H9 (cell line): ENCODE results near the gene SLC16A4. TPM values are rescaled to one million over a fixed set of nuclear protein-coding genes. Genes with fewer than 3 reads are reported as not detected.
A peak's percentile ranks its signal among the peaks of the same experiment; 100 is the strongest.

Source experiments
- DNase-seq: peaks from one replicate; pipeline ENCODE4 v3.0.0-alpha.2; 2017
- H2AFZ ChIP-seq: one replicate; pipeline ENCODE4 v1.6.1; 2013; ENCODE audit warnings: mild to moderate bottlenecking, low read length, control low read depth, moderate library complexity
- H2AK5ac ChIP-seq: 2 replicates; pipeline ENCODE4 v1.6.1; 2013; ENCODE audit warnings: low read length, control low read depth, mixed read lengths; ENCODE audit not compliant: insufficient read length
- H2BK120ac ChIP-seq: one replicate; pipeline ENCODE4 v1.6.1; 2013; ENCODE audit warnings: low read depth, mild to moderate bottlenecking, low read length, control low read depth, inconsistent platforms; ENCODE audit not compliant: poor library complexity, severe bottlenecking
- H2BK12ac ChIP-seq: 2 replicates; pipeline ENCODE4 v1.6.1; 2013; ENCODE audit warnings: low read length, control low read depth, mixed read lengths, low read depth; ENCODE audit not compliant: insufficient read length
- H2BK15ac ChIP-seq: 2 replicates; pipeline ENCODE4 v1.6.1; 2013; ENCODE audit warnings: low read depth, low read length, control low read depth
- H2BK20ac ChIP-seq: one replicate; pipeline ENCODE4 v1.6.1; 2013; ENCODE audit warnings: low read depth, mild to moderate bottlenecking, low read length, control low read depth, inconsistent platforms; ENCODE audit not compliant: poor library complexity, severe bottlenecking
- H2BK5ac ChIP-seq: 2 replicates; pipeline ENCODE4 v1.6.1; 2013; ENCODE audit warnings: low read length, control low read depth, mixed read lengths; ENCODE audit not compliant: insufficient read length
- H3K14ac ChIP-seq: 2 replicates; pipeline ENCODE4 v1.6.1; 2013; ENCODE audit warnings: low read length, control low read depth; ENCODE audit not compliant: insufficient read depth
- H3K18ac ChIP-seq: 2 replicates; pipeline ENCODE4 v1.6.1; 2013; ENCODE audit warnings: low read depth, mild to moderate bottlenecking, mixed read lengths, low read length, control low read depth; ENCODE audit not compliant: insufficient read length
- H3K23ac ChIP-seq: 2 replicates; pipeline ENCODE4 v1.6.1; 2013; ENCODE audit warnings: low read length, control low read depth, mixed read lengths, low read depth; ENCODE audit not compliant: insufficient read length
- H3K23me2 ChIP-seq: 2 replicates; pipeline ENCODE4 v1.6.1; 2013; ENCODE audit warnings: low read depth, mild to moderate bottlenecking, mixed read lengths, low read length, control low read depth; ENCODE audit not compliant: insufficient read length, poor library complexity, severe bottlenecking
- H3K27ac ChIP-seq: 2 replicates; pipeline ENCODE4 v1.5.1; 2013; ENCODE audit warnings: low read length, control low read depth, mixed read lengths, low read depth; ENCODE audit not compliant: insufficient read length
- H3K27me3 ChIP-seq: 2 replicates; pipeline ENCODE4 v1.6.1; 2013; ENCODE audit warnings: low read length, control low read depth, inconsistent platforms; ENCODE audit not compliant: insufficient read depth
- H3K4ac ChIP-seq: 2 replicates; pipeline ENCODE4 v1.6.1; 2013; ENCODE audit warnings: low read depth, mild to moderate bottlenecking, control low read depth, inconsistent platforms, low read length, moderate library complexity
- H3K4me1 ChIP-seq: 2 replicates; pipeline ENCODE4 v1.6.1; 2013; ENCODE audit warnings: low read length, control low read depth, inconsistent platforms; ENCODE audit not compliant: insufficient read depth
- H3K4me2 ChIP-seq: 2 replicates; pipeline ENCODE4 v1.6.1; 2013; ENCODE audit warnings: low read length, control low read depth, mixed read lengths; ENCODE audit not compliant: insufficient read length, insufficient read depth
- H3K56ac ChIP-seq: 2 replicates; pipeline ENCODE4 v1.6.1; 2013; ENCODE audit warnings: low read depth, mild to moderate bottlenecking, mixed read lengths, low read length, control low read depth; ENCODE audit not compliant: insufficient read length
- H3K79me1 ChIP-seq: 2 replicates; pipeline ENCODE4 v1.6.1; 2013; ENCODE audit warnings: low read depth, mild to moderate bottlenecking, moderate library complexity, low read length, control low read depth, inconsistent platforms; ENCODE audit not compliant: insufficient read depth, poor library complexity, severe bottlenecking
- H3K79me2 ChIP-seq: 2 replicates; pipeline ENCODE4 v1.6.1; 2013; ENCODE audit warnings: low read length, control low read depth, inconsistent platforms; ENCODE audit not compliant: insufficient read depth
- H3K9ac ChIP-seq: 2 replicates; pipeline ENCODE4 v1.6.1; 2013; ENCODE audit warnings: low read length, control low read depth, mixed read lengths; ENCODE audit not compliant: insufficient read length; ENCODE audit errors: extremely low read depth
- H3K9me3 ChIP-seq: one replicate; pipeline ENCODE4 v1.6.1; 2013; ENCODE audit warnings: low read depth, low read length, inconsistent platforms; ENCODE audit not compliant: control insufficient read depth
- H3T11ph ChIP-seq: one replicate; pipeline ENCODE4 v1.6.1; 2013; ENCODE audit warnings: mild to moderate bottlenecking, low read length, control low read depth, inconsistent platforms
- H4K20me1 ChIP-seq: one replicate; pipeline ENCODE4 v1.6.1; 2013; ENCODE audit not compliant: control insufficient read depth, insufficient read length, insufficient read depth
- H4K5ac ChIP-seq: 2 replicates; pipeline ENCODE4 v1.6.1; 2013; ENCODE audit warnings: low read depth, mild to moderate bottlenecking, mixed read lengths, low read length, control low read depth; ENCODE audit not compliant: insufficient read length
- H4K8ac ChIP-seq: replicated peaks from 2 replicates; pipeline ENCODE4 v1.6.1; 2013; ENCODE audit warnings: low read length, control low read depth, mixed read lengths, low read depth; ENCODE audit not compliant: insufficient read length
- H4K91ac ChIP-seq: 2 replicates; pipeline ENCODE4 v1.6.1; 2013; ENCODE audit warnings: low read depth, mild to moderate bottlenecking, moderate library complexity, mixed read lengths, low read length, control low read depth; ENCODE audit not compliant: insufficient read length
- H3K27ac Mint-ChIP-seq, 3 experiments: 2 replicates in 2 of 3; 3 replicates in 1 of 3; pipeline ENCODE4 v1.8.0; 2020 to 2021; ENCODE audit warnings: mixed read lengths in 3 of 3, mild to moderate bottlenecking in 1 of 3, moderate library complexity in 1 of 3
- H3K27me3 Mint-ChIP-seq: 2 replicates; pipeline ENCODE4 v1.8.0; 2021; ENCODE audit warnings: low read depth, mild to moderate bottlenecking, moderate library complexity, mixed read lengths
- H3K36me3 Mint-ChIP-seq, 3 experiments: 2 replicates in 2 of 3; 3 replicates in 1 of 3; pipeline ENCODE4 v1.8.0; 2020 to 2021; ENCODE audit warnings: low read depth in 3 of 3, mixed read lengths in 3 of 3; ENCODE audit not compliant: insufficient read depth in 1 of 3
- H3K4me1 Mint-ChIP-seq, 2 experiments: 2 replicates each; pipeline ENCODE4 v1.8.0; 2020; ENCODE audit warnings: mixed read lengths in 2 of 2
- H3K4me3 Mint-ChIP-seq, 2 experiments: 2 replicates in 1 of 2; 3 replicates in 1 of 2; pipeline ENCODE4 v1.8.0; 2020 to 2021; ENCODE audit warnings: mild to moderate bottlenecking in 2 of 2, mixed read lengths in 2 of 2, moderate library complexity in 1 of 2
- H3K9me3 Mint-ChIP-seq, 2 experiments: 2 replicates in 1 of 2; 3 replicates in 1 of 2; pipeline ENCODE4 v1.8.0; 2020; ENCODE audit warnings: mild to moderate bottlenecking in 2 of 2, mixed read lengths in 2 of 2, moderate library complexity in 1 of 2
- total RNA-seq: library from RNA; stranded (reverse); gene quantifications from 2 replicates; pipeline ENCODE4 v1.2.1, GENCODE V29; 2021
- TF ChIP-seq, protein P1 (sequence below): fragments of 200-600 bp; sonication (generic); conservative IDR thresholded peaks from 3 replicates; pipeline ENCODE4 v1.8.0; 2021; ENCODE audit warnings: antibody characterized with exemption, mild to moderate bottlenecking

The SLC16A4 gene
- total RNA-seq, 1 experiment from 2014 or later: 0.17 TPM

DNA sequence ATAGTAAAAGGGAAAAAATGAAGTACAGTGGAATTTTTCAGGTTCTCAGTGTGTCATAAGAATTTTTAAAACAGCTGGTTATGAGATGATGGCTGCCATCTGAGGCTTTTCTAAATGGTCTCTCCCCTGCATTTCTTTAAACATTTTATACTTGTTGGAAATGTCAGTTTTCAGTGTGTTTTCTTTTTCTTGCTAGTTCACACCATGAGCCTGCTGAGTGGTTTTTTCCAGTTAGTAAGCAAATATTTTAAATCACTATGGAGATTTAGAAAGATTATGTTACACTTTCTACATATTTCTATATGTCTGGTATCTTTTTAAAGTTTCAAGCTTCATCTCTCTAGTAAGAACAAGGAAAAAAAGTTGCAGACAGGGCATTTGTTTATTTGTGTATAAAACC lies 42.1 kb downstream of the SLC16A4 start:
- Histone ChIP-seq H3K79me1 (peaks cover 4% of the 10 kb centered on the region), H2BK5ac (no peak overlapping the region), H2BK15ac (no peak overlapping the region), H3K23me2 (no peaks in the 10 kb centered on the region), H2AK5ac (no peak overlapping the region), H4K5ac (no peak overlapping the region), H2BK20ac (no peak overlapping the region), H3K9ac (no peak overlapping the region), H2BK120ac (peak overlapping the region; percentile 23), H3K4me2 (no peak overlapping the region), H4K20me1 (no peaks in the 10 kb centered on the region), H3K56ac (no peak overlapping the region), H3K27me3 (no peaks in the 10 kb centered on the region), H2AFZ (no peak overlapping the region), H3K14ac (no peak overlapping the region), H3K18ac (no peak overlapping the region), H3T11ph (no peak overlapping the region), H3K4me1 (peaks cover 3% of the 10 kb centered on the region; the same call in 1 of the 2 replicates), H4K8ac (no peak overlapping the region), H3K23ac (no peak overlapping the region), H3K4ac (no peak overlapping the region), H3K79me2 (peaks cover 24% of the 10 kb centered on the region), H4K91ac (no peak overlapping the region), H3K27ac (no peak overlapping the region), H3K9me3 (no peaks in the 10 kb centered on the region), H2BK12ac (no peak overlapping the region)
- TF ChIP-seq, protein P1, sequence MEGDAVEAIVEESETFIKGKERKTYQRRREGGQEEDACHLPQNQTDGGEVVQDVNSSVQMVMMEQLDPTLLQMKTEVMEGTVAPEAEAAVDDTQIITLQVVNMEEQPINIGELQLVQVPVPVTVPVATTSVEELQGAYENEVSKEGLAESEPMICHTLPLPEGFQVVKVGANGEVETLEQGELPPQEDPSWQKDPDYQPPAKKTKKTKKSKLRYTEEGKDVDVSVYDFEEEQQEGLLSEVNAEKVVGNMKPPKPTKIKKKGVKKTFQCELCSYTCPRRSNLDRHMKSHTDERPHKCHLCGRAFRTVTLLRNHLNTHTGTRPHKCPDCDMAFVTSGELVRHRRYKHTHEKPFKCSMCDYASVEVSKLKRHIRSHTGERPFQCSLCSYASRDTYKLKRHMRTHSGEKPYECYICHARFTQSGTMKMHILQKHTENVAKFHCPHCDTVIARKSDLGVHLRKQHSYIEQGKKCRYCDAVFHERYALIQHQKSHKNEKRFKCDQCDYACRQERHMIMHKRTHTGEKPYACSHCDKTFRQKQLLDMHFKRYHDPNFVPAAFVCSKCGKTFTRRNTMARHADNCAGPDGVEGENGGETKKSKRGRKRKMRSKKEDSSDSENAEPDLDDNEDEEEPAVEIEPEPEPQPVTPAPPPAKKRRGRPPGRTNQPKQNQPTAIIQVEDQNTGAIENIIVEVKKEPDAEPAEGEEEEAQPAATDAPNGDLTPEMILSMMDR: no peak
- H3K36me3 Mint-ChIP-seq: peaks cover 6 to 39% (median 34%) of the 10 kb centered on the region in 3 experiments
- peaks cover 46 to 52% of the 10 kb centered on the region in 2 experiments for H3K4me1 Mint-ChIP-seq
- no peaks in the 10 kb centered on the region for H3K27me3 Mint-ChIP-seq
- no peak overlapping the region for H3K4me3 Mint-ChIP-seq
- no peaks in the 10 kb centered on the region for H3K9me3 Mint-ChIP-seq
- H3K27ac Mint-ChIP-seq: no peak overlapping the region
- no peak for DNase-seq
